CD4-positive, alpha-beta T cell treated with Interleukin-17A for 4 hours (primary cell): ENCODE measurements around the gene RPLP1.

Source experiments
- DNase-seq: peaks from one replicate; pipeline ENCODE4 v3.0.0-alpha.2; 2020; ENCODE audit warnings: mixed read lengths

Gene RPLP1

GRCh38 chr15:69499521-69500211 lies 47.0 kb downstream of the RPLP1 start:
- no peak for DNase-seq

DNA sequence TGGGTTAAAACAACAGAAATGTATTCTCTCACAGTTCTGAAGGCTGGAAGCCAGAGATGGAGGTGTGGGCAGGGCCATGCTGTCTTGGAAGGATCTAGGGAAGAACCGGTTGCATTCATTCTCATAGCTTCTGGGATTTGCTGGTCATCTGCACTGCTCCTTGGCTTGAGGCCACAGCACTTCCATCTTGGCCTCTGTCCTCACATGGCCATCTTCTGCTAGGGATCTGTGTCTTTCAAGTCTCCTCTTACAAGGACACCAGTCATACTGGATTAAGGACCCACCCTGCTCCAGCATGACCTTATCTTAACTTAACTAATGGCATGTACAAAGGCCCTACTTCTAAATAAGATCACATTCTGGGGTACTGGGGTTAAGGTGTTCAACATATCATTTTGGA lies 47.7 kb downstream of the RPLP1 start:
- no peak for DNase-seq

GRCh38 chr15:69501456-69501855 lies 48.8 kb downstream of the RPLP1 start:
- DNase-seq: no peak

DNA sequence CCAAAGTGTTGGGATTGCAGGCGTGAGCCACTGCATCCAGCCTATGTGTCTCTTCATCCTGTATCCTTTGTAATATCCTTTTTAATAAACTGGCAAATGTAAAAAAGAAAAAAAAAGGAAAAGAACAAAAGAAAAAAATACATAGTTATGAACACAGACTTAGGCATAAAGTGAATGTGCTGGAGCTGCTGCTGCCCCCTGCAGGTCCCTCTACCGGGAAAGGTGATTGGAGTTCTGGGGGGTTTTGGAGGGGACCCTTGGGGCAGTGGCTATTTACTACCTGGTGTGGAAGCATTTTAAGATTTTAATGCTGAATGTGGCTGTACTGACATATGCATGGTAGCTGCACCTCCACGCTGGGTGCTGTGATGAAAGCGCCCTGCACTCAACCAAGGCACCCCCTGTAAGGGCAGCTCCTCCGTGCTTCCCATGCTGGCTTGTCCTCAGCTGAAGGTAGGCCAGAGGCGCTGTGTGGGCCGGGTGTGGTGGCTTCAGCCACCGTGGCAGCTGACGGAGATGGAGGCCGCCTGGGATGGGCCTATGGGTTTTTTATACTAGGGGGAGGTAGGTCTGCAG lies 49.9 kb downstream of the RPLP1 start:
- peak; percentile 10 for DNase-seq

DNA sequence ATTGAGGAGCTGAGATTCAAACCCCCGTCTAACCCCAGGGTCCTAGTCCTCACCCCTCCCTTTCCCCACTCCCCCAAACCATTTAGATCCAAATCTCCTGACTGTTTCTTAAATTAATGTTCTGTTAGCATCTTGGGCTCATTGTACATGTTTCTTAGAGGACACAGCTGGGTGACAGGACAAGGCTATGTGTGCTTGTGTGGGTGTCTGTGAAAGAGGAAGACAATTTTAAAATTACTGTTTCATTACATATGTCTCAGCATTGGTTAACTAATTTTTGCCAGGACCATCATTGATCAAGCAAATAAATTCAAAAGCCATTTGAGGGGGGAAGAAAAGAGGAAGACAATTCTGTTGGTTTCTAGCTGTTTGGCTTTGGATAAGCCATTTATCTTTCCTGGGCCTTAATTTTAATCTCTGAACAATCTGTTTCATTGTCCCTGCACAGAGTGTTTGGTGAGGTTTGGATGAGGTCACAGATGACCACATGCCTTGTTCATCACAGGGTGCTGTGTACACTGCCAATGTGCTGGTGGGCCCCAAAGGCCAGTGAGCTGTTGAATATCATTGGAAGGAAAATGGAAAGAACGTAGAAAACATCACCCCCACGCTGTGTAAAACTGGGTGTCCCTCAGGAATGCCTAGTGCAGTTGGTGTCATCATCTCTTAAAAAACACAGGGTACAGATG lies 51.9 kb downstream of the RPLP1 start:
- no peak for DNase-seq
